HG03045 (cell line): ENCODE data around the gene TPK1.
"Not testable (repeated sequence)": the region's sequence is repeated elsewhere in the genome, so short reads cannot be mapped to it uniquely, and the experiment has no call there.

Source experiments
- ATAC-seq: cut with Tn5 transposase; IDR thresholded peaks from one replicate; pipeline ENCODE4 v1.9.1; 2021; ENCODE audit warnings: mild to moderate bottlenecking, moderate library complexity; ENCODE audit not compliant: unreplicated experiment

The TPK1 gene

GRCh38 chr7:144728551-144728950, 107.3 kb downstream of the TPK1 start:
- no peak for ATAC-seq

GRCh38 chr7:144726840-144727239, 109.0 kb downstream of the TPK1 start:
- not testable (repeated sequence) for ATAC-seq

- ATAC-seq: peak; percentile 88
These were observed 110.8 kb downstream of the TPK1 start for GRCh38 chr7:144725070-144725469.

- ATAC-seq: no peak
These were observed 112.6 kb downstream of the TPK1 start for GRCh38 chr7:144723301-144723700.

GRCh38 chr7:144720710-144721109, 115.1 kb downstream of the TPK1 start:
- ATAC-seq: no peak

- no peak for ATAC-seq
These were observed 115.7 kb downstream of the TPK1 start for GRCh38 chr7:144720149-144720548.

GRCh38 chr7:144717720-144718119, 118.1 kb downstream of the TPK1 start:
- ATAC-seq: no peak

GRCh38 chr7:144713850-144714249, 122.0 kb downstream of the TPK1 start:
- ATAC-seq: no peak

GRCh38 chr7:144710791-144711190, 125.1 kb downstream of the TPK1 start:
- no peak for ATAC-seq

GRCh38 chr7:144709066-144709465, 126.8 kb downstream of the TPK1 start:
- no peak for ATAC-seq

GRCh38 chr7:144691240-144691639, 144.6 kb downstream of the TPK1 start:
- ATAC-seq: no peak

- ATAC-seq: no peak
These were observed 153.1 kb downstream of the TPK1 start for GRCh38 chr7:144682581-144683280.

GRCh38 chr7:144676492-144676891, 159.4 kb downstream of the TPK1 start:
- no peak for ATAC-seq

- ATAC-seq: no peak
These were observed 161.3 kb downstream of the TPK1 start for GRCh38 chr7:144674550-144674949.

GRCh38 chr7:144672869-144673268, 163.0 kb downstream of the TPK1 start:
- ATAC-seq: no peak

GRCh38 chr7:144671429-144671828, 164.4 kb downstream of the TPK1 start:
- no peak for ATAC-seq

GRCh38 chr7:144670218-144670617, 165.6 kb downstream of the TPK1 start:
- ATAC-seq: no peak

- ATAC-seq: no peak
These were observed 167.3 kb downstream of the TPK1 start for GRCh38 chr7:144668503-144668902.

GRCh38 chr7:144665689-144666381, 170.0 kb downstream of the TPK1 start:
- ATAC-seq: no peak

GRCh38 chr7:144659211-144659610, 176.6 kb downstream of the TPK1 start:
- ATAC-seq: no peak

GRCh38 chr7:144656965-144657517, 178.8 kb downstream of the TPK1 start:
- ATAC-seq: no peak

GRCh38 chr7:144653449-144653848, 182.4 kb downstream of the TPK1 start:
- no peak for ATAC-seq
